Nucleus accumbens (tissue), 56 donors: ENCODE measurements around the gene RAET1E.
"Not testable (repeated sequence)": the region's sequence is repeated elsewhere in the genome, so short reads cannot be mapped to it uniquely, and the experiment has no call there.

Experiments
- DNase-seq, 56 donors: peaks; one replicate each; lab custom pipeline; 2025; lab: John Stamatoyannopoulos, UW

The RAET1E gene, protein sequence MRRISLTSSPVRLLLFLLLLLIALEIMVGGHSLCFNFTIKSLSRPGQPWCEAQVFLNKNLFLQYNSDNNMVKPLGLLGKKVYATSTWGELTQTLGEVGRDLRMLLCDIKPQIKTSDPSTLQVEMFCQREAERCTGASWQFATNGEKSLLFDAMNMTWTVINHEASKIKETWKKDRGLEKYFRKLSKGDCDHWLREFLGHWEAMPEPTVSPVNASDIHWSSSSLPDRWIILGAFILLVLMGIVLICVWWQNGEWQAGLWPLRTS

DNA sequence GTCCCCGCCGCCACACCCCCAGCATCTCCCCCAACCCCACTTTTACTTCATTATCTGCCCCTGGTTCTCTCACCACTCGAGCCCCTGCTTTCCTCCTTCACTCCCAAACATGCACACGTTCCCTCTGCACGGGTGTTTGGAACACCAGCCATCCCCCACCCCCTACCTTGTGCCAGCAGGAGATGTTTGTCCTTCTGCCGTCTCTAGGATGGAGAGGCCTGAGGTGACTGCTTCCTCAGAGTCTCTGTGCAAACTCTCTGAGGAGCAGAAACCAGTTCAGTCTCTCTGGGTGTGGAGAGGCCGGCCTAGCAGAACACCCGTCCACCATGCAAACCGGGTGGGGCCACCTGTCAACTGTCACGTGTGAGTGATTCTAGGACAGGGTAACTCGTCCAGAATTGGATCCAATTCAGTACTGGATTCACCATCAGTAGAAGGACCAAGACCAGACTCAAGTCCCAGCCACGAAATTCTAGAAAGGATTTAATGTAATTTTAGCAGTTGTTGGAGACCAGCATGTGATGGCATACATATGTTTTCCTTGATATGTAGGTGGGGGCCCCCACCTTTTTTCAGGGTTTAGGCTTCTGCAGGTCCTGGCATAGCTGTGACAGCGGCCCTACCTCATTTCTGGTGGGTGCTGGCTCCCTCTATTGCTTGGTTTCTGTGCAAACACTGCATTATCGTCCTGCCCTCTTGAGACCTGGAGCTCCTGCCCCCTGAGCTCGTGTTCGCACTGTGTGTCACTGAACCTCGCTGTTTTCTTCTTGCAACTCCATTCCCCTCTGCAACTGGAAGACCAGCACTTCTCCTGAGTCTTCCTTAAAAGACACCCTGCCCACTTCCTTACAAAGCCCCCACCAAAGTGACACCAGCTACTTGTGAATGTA lies at the start of gene RAET1E:
RAET1E (minus strand) TSS at position 259 of the 890 bp plus-strand sequence. CDS start 7,212 bp downstream, outside the sequence.
- DNase-seq: no peak

DNA sequence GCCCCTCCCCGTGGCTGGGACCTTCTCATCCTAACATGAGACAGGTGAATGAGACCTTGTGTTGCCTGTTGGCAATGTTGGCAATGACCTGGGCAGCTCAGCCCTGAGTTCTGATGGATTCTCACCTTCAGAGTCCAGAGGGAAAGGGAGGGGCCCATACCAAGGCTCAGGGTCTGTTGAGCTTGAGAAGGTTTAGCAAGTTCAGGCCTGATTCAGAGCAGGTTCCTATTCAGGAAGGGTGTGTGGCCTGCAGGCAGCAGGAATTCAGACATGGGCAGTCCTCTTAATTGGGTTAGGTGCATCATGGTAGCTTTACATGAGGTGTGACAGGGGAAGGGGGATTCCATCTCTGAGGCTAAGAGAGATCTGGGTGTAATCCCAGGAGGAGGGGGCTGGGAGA lies 49.6 kb upstream of the RAET1E start:
- not testable (repeated sequence) for DNase-seq

DNA sequence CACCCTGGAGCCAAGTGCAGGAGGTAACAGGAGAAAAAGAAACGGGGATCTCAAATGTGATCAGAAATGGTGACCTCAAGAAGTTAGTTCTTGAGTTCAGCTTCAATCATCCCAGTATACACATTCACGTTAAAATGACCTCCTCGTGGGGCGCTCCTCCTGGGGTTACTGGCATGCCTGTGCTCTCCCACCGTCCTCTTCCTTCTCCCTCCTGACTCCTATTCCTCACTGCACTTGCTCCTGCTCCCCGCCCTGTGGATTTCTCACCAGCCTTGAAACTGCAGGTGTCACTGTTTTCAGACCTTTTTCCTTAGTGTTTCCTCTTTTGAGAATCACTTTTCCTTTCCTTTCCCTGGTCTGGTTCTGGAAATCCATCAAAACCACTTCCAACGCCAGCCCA lies 48.7 kb upstream of the RAET1E start:
- DNase-seq: not testable (repeated sequence)

DNA sequence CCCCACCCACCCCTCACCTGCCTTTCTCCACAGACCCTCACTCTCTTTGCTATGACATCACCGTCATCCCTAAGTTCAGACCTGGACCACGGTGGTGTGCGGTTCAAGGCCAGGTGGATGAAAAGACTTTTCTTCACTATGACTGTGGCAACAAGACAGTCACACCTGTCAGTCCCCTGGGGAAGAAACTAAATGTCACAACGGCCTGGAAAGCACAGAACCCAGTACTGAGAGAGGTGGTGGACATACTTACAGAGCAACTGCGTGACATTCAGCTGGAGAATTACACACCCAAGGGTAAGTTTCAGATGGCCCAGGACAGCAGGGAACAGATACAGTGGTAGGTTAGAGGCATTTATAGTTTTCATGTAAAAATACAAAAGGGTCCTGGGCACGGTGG lies 47.4 kb upstream of the RAET1E start:
- not testable (repeated sequence) for DNase-seq

DNA sequence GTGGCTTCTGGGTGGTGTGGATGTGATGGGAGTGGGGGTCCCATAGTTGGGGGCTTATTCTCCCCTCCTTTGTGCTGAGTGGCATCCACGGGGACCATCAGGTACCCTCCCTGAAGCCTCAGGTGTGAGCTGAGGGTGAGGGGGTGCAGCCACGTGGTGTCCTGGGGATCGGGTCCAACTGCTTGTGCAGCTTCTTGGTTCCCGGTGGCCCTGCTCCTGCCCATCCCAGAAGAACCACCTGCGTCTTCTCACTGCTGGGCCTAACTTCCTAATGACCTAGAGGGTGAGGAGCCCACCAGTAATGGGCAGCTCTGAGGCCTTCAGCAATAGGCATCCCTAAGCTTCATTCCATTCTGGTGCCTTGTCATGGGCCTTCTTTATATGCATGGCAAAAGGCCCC lies 45.4 kb upstream of the RAET1E start:
- DNase-seq: not testable (repeated sequence)

DNA sequence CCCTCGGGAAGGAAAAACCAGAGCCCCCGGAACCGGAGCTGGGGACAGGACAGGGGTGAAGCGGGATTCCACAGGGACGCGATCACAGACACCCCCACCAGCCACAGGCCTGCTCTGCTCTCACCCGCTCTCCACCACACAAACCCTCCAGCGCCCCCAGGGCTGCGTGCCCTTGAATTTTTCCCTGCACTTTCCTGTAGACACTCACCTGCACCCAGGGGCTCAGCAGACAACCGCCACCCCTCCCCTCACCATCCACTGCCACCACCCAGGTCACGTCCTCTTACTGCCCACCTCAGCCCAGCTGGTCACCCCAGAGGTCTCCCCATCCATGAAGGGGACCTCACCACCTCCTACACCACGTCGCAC lies 44.5 kb upstream of the RAET1E start:
- DNase-seq: no peak

DNA sequence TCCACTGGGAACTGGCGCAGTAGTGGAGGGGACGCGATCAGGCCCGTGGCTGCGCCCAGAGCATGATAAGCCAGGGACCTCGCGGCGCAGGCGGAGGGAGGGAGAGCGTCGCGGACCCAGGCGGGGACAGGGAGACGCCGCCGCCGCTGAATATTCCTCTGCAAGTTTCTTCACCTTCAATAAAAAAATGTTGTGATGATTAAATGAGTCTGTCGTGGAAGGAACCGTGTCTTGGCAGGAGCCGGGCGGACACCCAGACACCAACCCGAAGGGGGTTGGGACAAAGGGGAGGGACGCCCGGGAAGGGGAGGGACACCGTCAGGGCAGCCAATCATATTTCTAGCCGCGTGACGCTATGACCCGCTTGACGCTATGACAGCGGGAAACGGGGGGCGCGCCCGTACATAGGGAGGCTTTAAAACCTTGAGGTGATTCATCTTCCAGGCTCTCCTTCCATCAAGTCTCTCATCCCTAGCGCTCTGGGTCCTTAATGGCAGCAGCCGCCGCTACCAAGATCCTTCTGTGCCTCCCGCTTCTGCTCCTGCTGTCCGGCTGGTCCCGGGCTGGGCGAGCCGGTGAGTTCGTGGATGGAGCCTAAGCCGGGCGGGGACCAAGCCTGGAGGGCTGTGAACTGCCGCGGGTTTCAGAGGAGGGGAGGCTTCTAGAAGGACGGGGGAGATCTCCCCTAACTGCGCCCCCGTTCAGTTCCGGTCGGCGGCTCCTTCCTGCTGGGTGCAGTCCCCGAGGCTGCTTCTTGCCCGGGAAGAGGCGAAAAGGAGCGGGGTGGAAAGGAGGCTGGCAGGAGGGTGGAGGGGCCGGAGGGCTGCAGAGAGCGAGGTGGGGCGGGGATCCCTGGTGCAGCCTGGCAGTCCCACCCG lies 43.9 kb upstream of the RAET1E start, which contains the start of gene ULBP2:
ULBP2 (plus strand) TSS at position 432 of the 878 bp plus-strand sequence; CDS start at position 491, 59 bp downstream.
- peak in 53 of 56 donors; percentile 10 to 89 (median 64) for DNase-seq

DNA sequence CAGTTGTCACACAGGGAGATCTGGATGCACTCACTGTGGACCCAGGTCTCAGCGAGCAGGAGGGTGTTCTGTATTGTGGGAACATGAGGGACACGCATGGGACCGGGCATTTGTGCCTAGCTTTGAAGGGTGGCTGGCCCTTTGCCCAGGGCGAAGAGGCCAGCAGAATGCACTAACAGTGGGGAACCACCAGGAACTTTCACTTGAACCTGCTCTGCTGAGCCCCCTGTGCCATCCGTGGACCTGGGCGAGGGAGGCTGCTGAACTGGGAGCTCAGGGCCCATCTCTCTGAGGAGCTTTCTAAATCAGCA lies 42.7 kb upstream of the RAET1E start:
- DNase-seq: no peak

DNA sequence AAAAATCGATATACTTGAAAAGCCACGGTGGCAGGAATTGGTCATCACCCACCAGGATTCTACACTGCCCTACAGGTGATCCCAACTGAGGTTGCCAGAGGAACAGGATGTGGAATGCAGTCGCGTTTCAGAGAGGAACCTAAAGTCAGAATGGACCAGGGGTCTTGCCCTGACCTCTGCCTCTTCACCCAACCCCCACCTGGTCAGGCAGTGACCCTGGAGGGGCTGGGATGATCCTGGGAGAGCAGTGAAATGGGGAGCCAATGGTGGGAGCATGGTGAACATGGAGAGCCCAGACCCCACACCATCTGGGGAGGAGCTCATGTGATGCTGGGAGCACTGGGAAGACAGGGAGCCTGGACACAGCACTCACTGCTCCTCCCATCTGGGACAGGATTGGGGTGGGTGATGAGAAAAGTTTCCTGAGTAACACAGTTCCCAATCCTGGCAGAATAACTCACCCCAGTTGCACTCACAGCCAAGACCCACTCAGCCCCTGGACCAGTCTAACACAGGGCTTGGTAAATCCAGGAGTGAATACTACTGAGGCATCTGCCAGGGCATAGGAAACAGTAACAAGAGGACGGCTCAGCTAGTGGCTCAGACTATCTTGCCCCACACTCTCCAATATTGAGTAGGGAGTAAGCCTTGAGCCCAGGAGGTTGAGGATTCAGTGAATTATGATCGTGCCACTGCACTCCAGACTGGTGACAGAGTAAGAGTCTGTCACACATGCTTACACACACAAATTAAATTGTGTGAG lies 42.2 kb upstream of the RAET1E start:
- DNase-seq: no peak

DNA sequence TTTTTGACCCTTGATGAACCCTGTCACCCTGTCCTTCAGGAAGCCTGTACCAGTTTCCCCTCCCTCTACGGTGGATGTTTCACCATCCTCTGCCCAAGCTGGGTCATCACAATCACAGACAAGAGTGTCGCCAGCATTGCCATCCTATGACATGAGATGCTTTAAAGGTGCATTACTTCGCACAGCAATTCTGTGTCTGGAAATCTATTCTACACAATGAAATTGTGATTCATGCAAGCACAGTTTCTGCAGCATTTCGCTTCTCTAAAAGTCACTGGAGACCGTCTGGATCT lies 41.4 kb upstream of the RAET1E start:
- no peak for DNase-seq

DNA sequence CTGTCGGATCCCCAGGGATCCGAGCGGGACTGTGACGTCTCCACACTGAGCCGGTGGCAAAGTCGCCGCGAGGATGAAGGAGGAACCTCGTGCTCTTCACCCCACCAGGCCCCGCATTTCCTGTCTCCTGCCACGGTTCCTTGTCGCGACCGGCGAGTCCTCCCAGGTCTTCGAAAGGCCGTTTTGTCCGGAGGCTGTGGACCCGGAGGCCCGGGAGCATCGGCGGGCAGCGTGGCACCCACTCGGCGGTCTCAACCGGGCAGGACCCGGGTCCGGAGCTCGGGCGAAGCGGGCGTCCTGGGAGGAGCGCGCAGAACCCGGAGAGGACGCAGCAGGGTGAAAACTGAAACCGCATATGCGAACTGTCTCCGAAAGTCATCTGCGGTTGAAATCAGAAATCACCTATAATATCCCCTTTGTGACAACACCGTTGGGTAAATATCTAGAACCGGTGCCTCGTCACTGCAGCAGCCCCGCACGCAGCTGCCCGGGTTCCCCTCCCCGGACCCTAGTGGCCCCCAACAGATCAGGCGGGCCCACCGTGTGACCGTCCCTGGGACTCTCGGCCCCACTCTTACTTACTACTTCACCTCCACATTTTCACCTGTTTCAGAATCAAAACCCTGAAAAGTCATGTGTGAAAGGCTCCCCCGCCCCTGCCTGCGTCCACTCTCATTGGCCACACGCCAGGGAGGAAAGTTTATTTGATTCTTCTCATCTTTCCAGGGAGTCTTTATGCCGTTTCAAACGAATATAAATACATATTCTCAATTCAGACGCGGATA lies 40.9 kb upstream of the RAET1E start:
- no peak for DNase-seq

DNA sequence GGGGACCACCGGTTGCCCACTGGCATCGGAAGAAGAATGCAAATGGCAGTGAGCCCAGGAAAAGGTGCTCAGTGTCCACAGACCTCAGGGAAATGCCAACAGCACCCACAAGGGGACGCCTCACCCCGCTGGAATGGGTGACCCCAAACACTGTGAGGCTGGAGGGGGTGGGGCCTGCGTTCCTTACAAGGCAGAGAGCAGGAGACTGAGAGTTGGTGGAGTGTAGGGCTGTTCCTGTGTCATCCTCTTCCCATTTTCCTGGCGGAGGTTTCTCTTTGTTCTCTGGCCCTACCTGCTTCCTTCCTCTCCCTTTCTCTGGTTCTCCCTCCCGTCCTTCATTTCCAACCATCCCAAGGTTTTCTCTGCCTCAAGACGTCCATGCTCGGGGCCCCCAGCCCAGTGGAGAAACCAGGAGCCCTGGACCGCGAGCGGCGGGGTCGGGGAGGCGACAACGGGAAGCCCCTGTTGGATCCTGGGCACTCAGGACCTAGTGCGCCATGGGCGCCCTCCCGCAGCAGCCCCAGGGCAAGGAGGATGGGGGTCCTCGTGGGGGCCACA lies 40.2 kb upstream of the RAET1E start:
- DNase-seq: not testable (repeated sequence)

DNA sequence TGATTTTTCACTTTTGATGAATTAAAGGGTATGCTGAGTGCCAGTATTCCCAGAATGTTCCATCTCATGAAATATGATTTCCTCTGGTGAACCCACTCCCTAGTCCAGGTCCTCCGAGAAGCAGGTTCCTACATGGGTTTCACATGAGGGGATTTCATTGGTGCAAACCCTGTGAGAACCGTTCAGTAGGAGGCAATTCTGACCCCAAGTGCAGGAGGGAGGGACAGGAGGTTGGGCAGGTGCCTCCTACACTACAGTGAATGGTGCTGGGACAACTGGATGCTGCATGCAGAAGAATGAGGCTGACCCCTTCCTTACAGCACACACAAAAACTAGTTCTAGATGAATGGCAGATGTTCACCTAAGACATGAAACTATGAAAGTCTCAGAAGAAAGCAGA lies 38.8 kb upstream of the RAET1E start:
- DNase-seq: no peak

DNA sequence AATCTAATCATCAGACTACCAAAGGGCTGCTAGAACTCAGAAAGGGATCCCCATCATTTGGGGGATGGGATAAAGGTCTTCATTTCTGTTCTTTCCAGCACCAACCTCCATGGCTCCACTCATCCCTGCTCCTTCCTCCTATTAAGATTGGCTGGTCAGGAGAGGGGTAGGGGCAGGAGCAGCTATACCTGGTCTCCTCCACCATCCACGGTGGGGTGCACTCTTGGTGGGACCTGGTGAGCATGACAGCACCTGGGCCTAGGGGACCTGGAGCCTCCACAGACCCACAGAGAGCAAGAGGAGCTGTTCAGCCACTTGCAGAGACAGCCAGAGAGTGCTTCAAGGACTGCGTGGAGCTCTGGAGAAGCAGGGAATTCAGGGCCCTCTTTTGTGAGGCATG lies 37.8 kb upstream of the RAET1E start:
- DNase-seq: no peak

DNA sequence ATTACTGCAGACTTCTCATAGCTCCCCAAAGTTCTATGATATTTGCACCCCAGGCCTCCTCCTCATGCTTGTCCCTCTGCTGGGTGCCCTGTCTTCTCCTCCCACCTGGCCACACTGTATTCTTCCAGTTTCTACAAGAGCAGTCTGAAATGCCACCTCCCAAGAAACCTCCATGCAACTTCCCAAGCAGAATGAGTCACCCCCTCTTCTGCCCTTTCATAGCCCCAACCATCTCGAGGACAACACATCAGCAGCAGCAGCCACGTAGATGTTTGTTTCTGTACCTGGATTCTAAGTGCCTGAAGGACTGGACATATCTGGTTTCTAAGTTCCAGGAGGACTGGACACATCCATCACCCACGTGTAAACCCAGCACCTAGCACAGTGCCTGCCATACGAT lies 37.3 kb upstream of the RAET1E start:
- no peak for DNase-seq

DNA sequence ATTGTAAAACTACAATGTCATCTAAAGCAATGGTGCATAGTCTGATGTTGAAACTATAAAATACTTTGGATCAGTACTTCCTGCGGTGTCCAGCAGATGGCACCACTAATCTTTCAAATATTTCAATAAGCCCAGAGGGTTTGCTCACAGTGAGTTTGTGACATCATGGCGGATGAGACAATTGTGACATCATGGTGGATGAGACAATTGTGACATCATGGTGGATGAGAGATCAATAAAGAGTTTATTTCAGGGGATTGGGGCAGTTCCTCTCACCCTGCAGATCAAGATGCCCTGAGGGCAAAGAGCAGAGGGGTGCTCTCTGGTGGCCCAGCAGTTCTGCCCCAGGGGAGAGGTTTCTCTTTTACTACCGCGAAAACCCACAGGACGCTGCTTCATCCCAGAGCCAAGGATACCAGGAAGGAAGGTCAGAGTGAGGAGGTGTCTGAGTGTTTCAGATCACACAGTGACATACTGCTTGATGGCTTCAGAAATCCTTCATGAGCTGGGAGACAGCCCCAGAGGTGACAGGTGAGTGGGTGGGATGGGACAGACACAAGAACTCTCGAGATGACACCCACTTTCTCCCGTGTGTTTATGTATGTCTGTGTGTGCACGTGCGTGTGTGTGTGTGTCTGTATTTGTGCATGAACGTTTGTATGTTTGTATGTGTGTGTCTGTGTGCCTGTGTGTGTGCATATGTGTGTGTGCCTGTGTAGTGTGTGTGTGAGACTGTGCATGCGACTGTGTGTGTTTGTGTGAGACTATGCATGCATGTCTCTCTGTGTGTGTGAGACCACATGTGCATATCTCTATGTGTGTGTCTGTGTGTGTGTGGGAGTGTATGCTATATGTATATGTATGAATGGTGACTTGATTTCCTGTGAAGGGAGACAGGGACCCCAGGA lies 36.6 kb upstream of the RAET1E start:
- peak in 32 of 56 donors; percentile 3 to 78 (median 26) for DNase-seq

DNA sequence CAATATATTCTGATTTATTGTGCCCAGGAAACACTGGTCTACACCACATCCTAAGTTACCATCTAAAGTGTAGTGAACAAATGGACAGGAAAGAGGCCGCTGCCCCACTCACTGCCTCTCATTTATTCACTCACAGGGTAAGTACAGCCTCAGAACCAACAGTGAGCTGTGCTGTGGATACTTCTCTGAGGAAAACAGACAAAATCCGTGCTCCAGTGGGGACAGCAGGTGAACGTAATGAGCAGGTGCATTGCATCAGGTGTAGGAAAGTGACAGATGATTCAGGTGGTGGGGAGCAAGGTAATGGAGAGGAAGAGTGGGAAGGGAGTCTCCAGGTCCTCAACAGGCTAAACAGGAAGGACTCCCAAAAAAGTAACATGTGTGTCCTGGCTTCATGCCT lies 35.5 kb upstream of the RAET1E start:
- DNase-seq: no peak

DNA sequence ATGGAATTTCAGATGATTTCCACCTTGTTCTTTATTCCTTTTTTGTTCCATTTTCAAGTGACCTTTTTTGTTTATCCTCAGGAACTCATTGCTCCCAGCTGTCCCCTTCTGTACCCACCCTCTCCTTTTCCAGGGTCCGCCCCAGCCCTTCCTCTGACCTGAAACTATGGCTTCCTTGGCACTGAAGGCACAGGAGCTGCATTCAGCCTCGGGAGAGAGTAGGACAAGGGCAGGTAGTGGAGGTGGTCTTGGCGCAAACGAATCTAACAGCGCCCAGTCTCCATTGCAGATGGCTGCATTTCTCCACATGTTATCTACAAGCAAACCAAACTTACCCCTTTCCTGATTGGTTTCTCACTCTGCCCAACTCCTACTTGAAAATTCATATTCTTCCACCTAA lies 35.1 kb upstream of the RAET1E start:
- DNase-seq: no peak
